Left ventricle myocardium inferior (tissue), 1 donor: ENCODE results near the gene CCSER1. TPM values are rescaled to one million over a fixed set of nuclear protein-coding genes. Genes with fewer than 3 reads are reported as not detected.
"Not testable (repeated sequence)": the region's sequence is repeated elsewhere in the genome, so short reads cannot be mapped to it uniquely, and the experiment has no call there.

Experiments used
- DNase-seq: peaks from one replicate; pipeline ENCODE4 v3.0.0-alpha.2; 2020
- H3K27ac ChIP-seq: fragments of 200-600 bp; replicated peaks from 2 replicates; pipeline ENCODE4 v1.8.0; 2021
- H3K27me3 ChIP-seq: fragments of 200-600 bp; 2 replicates; pipeline ENCODE4 v1.8.0; 2021; ENCODE audit warnings: low read depth
- H3K36me3 ChIP-seq: fragments of 200-600 bp; 2 replicates; pipeline ENCODE4 v1.8.0; 2021
- H3K4me1 ChIP-seq: fragments of 200-600 bp; 2 replicates; pipeline ENCODE4 v1.8.0; 2021
- H3K4me3 ChIP-seq: fragments of 200-600 bp; 2 replicates; pipeline ENCODE4 v1.8.0; 2021; ENCODE audit warnings: mild to moderate bottlenecking, moderate library complexity
- H3K9me3 ChIP-seq: fragments of 200-600 bp; replicated peaks from 2 replicates; pipeline ENCODE4 v1.8.0; 2021
- intact Hi-C: fragments of 100-400 bp; cut with micrococcal nuclease; formaldehyde crosslinking; loops from one replicate; pipeline ENCODE4 v1.11.0; 2022
- total RNA-seq: library from RNA; stranded (reverse); fragmentation: NEBNext Ultra II Directional; extraction: Animal tissue kit (Norgen Biotek cat#: 25700); gene quantifications from one replicate; pipeline ENCODE4 v1.2.1, GENCODE V29; 2021
- TF ChIP-seq, protein P1 (sequence below): fragments of 200-600 bp; IDR thresholded peaks from 2 replicates; pipeline ENCODE4 v1.8.0; 2021; ENCODE audit warnings: antibody characterized with exemption, mild to moderate bottlenecking, borderline replicate concordance
- donor health status: DM: no; HTN: yes; CAD: no; lungs with severe emphysema.

Gene CCSER1
- total RNA-seq, 1 donor from 2014 or later, result 13.2 TPM

DNA sequence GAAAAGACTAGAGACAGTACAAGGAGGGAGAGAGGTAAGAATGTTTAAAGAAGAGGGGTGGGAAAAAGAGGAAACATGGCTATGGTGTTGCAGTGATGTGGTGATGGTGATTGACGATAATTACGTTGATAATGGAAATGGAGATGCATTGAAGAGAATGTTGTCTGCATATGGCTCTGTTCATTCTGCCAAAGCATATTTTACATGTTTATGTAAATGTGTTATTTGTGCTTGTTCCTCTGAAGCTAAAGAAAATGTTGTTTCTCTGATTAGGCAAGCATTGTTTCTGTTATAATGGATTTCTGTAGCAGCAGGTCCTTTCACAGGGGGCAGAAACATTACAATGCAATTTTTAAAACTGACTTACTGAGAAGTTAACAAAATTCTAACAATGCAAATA lies 958.8 kb downstream of the CCSER1 start:
- Histone ChIP-seq H3K27me3 (no peaks in the 10 kb centered on the region), H3K36me3 (no peaks in the 10 kb centered on the region), H3K4me3 (no peak overlapping the region), H3K4me1 (no peaks in the 10 kb centered on the region), H3K9me3 (peaks cover 19% of the 10 kb centered on the region), H3K27ac (no peak overlapping the region)
- intact Hi-C loops, result no loop called here
- TF ChIP-seq, protein P1, sequence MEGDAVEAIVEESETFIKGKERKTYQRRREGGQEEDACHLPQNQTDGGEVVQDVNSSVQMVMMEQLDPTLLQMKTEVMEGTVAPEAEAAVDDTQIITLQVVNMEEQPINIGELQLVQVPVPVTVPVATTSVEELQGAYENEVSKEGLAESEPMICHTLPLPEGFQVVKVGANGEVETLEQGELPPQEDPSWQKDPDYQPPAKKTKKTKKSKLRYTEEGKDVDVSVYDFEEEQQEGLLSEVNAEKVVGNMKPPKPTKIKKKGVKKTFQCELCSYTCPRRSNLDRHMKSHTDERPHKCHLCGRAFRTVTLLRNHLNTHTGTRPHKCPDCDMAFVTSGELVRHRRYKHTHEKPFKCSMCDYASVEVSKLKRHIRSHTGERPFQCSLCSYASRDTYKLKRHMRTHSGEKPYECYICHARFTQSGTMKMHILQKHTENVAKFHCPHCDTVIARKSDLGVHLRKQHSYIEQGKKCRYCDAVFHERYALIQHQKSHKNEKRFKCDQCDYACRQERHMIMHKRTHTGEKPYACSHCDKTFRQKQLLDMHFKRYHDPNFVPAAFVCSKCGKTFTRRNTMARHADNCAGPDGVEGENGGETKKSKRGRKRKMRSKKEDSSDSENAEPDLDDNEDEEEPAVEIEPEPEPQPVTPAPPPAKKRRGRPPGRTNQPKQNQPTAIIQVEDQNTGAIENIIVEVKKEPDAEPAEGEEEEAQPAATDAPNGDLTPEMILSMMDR, result no peak
- no peak for DNase-seq

DNA sequence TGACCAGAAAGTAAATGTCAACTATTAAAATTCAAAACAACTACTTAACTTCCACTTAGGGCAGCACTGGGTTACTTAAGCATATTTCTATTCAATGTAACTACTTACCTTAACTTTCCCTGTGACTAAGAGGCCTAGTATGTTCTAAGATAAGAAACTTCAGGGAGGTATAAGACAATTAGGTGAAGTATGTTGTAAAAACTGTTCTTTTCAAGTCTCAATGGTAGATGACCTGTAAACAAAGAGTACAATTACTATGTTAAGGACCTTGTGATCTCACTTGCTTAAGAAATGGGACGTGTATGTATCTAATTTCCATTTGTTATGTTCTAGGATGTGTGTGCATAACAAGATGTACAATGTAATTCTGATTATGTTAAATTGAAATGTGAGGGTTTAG lies 960.5 kb downstream of the CCSER1 start:
- Histone ChIP-seq H3K27me3 (no peaks in the 10 kb centered on the region), H3K36me3 (no peaks in the 10 kb centered on the region), H3K4me3 (no peak overlapping the region), H3K27ac (no peak overlapping the region), H3K4me1 (no peaks in the 10 kb centered on the region), H3K9me3 (peaks cover 10% of the 10 kb centered on the region)
- TF ChIP-seq, protein P1, result no peak
- no peak for DNase-seq
- intact Hi-C loops, result no loop called here

GRCh38 chr4:91089178-91089577 lies 962.0 kb downstream of the CCSER1 start:
- intact Hi-C loops, result no loop called here

DNA sequence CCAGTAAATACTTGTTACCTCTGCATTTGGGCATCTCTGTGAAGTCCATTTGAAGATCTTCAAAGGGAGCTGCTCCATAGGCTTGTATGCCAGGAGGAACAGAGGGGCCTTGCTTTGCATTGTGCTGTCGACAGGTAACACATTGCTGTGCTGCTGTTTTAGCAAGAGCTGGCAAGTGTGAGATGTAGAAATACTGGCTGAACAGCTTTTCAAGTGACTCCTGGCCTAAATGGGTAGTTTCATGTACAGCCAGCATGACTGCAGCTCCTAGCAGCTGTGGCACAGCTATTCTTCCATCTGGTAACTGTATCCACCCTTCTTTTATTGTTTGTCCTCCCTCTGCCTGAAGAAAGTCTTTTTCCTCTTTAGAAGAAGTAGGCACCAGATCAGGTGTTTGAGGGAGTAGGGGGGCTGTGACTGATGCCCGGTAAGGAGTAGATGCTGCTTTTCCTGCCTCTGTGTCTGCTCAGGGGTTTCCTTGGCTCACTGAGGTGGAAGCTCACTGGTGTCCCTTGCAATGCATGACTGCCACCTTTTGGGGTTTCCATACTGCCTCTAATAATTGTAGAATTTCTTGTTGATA lies 965.3 kb downstream of the CCSER1 start:
- no peaks in the 10 kb centered on the region for H3K27me3 ChIP-seq
- H3K36me3 ChIP-seq, result no peaks in the 10 kb centered on the region
- intact Hi-C loops, result no loop called here
- H3K4me3 ChIP-seq, result no peak overlapping the region
- no peak for DNase-seq
- H3K9me3 ChIP-seq, result no peaks in the 10 kb centered on the region
- no peak overlapping the region for H3K27ac ChIP-seq
- H3K4me1 ChIP-seq, result no peaks in the 10 kb centered on the region
- TF ChIP-seq, protein P1, result no peak

More at GRCh38 chr4:91089178-91089577, 962.0 kb downstream of the CCSER1 start:
- Histone ChIP-seq H3K27me3 (no peaks in the 10 kb centered on the region), H3K36me3 (no peaks in the 10 kb centered on the region), H3K27ac (no peak overlapping the region), H3K4me3 (no peak overlapping the region), H3K4me1 (no peaks in the 10 kb centered on the region), H3K9me3 (no peaks in the 10 kb centered on the region)
- no peak for DNase-seq
- TF ChIP-seq, protein P1, result no peak

GRCh38 chr4:91094220-91094619 lies 967.0 kb downstream of the CCSER1 start:
- H3K27me3 ChIP-seq, H3K27ac ChIP-seq, intact Hi-C loops: not testable (repeated sequence)

GRCh38 chr4:91099666-91100065 lies 972.5 kb downstream of the CCSER1 start:
- H3K4me1 ChIP-seq, result no peaks in the 10 kb centered on the region
- no peaks in the 10 kb centered on the region for H3K36me3 ChIP-seq
- no peak overlapping the region for H3K4me3 ChIP-seq
- peaks cover 19% of the 10 kb centered on the region for H3K9me3 ChIP-seq
- no peaks in the 10 kb centered on the region for H3K27me3 ChIP-seq
- intact Hi-C loops, result no loop called here
- no peak overlapping the region for H3K27ac ChIP-seq
- TF ChIP-seq, protein P1, result no peak
- no peak for DNase-seq

More at GRCh38 chr4:91094220-91094619, 967.0 kb downstream of the CCSER1 start:
- H3K36me3 ChIP-seq, DNase-seq, H3K4me1 ChIP-seq, H3K4me3 ChIP-seq, H3K9me3 ChIP-seq: not testable (repeated sequence)
